Stimulated activated CD8-positive, alpha-beta memory T cell treated with anti-CD3 and anti-CD28 coated beads, Interleukin-7, amount 100 ng/mL, for 1 hour (primary cell): ENCODE data around the gene TSNAXIP1.
"Not testable (repeated sequence)": the region's sequence is repeated elsewhere in the genome, so short reads cannot be mapped to it uniquely, and the experiment has no call there.

Experiments used
- DNase-seq, 2 donors: peaks; one replicate each; pipeline ENCODE4 v3.0.0-alpha.2; 2020; ENCODE audit warnings: low read depth in 2 of 2

The TSNAXIP1 gene

GRCh38 chr16:67833415-67834241, 26.9 kb downstream of the TSNAXIP1 start:
- peak; percentile 84 to 86 for DNase-seq

DNA sequence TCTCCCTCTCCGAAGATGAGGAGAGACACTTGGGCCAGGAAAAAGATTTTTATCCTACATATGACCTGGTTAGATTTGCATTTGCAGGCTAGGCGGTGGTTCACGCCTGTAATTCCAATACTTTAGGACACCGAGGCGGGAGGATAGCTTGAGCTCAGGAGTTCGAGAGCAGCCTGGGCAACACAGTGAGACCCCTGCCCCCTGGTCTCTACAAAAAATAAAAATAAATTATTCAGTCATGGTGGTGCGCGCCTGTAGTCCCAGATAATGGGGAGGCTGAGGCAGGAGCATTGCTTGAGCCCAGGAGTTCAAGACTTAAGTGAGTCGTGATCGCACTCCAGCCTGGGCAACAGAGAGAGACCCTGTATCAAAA, 27.5 kb downstream of the TSNAXIP1 start:
- no peak for DNase-seq

GRCh38 chr16:67837190-67837589, 30.5 kb downstream of the TSNAXIP1 start:
- not testable (repeated sequence) for DNase-seq

DNA sequence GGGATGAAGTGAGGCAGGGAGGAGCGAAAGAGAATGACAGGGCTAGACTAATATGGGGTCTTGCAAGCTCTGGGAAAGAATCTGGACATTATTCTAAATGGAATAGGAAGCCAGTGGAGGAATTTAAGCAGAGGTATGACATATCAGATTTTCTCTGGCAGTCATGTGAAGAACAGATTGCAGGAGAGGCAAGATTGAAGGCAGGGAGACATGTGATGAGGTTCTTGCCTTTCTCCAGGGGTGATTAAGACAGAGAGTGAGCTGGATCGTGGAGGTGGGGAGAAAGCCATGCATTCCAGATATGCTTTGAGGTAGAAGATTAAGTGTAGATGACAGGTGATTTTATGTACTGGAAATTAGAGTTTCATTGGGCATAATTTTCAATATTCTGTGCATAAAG, 31.1 kb downstream of the TSNAXIP1 start:
- DNase-seq: no peak

- DNase-seq: no peak
These were observed 34.6 kb downstream of the TSNAXIP1 start for GRCh38 chr16:67841198-67841815.

DNA sequence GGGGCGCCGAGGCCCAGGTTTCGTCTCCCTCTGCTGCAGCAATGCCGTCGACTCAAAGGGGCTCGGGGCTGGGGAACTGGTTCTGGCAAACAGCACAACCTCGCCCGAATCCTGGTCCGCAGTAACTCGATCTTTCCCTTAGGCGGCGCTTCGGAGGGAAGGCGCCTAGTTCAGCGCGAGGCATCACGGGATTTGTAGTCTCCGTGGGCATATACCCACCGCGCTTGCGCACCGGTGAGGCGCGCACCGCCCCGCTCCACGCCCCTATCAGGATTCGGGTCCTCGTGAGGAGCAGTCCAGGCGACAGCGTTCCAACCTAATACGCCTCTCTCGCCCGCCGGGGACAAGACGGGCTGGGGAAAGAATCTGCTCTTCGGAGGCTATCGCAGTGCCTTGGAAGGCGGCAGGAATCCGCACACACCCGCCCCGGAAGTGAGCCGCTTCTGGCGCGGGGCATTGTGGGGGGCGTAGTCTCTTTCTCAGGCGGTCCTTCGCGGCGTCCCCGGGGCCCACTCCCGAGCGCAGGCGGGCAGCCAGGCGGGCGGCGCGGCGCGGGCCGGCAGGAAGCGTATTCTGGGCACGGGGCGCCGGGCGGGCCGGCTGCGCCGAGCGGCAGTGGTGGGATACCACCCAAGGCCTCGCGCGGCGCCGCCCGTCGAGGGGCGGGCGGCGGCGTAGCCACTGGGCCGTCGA, 35.3 kb downstream of the TSNAXIP1 start, which contains the start of gene THAP11:
THAP11 (plus strand) TSS at position 505 of the 693 bp plus-strand sequence. CDS start 235 bp downstream, outside the sequence.
- DNase-seq: peak; percentile 86 to 90

DNA sequence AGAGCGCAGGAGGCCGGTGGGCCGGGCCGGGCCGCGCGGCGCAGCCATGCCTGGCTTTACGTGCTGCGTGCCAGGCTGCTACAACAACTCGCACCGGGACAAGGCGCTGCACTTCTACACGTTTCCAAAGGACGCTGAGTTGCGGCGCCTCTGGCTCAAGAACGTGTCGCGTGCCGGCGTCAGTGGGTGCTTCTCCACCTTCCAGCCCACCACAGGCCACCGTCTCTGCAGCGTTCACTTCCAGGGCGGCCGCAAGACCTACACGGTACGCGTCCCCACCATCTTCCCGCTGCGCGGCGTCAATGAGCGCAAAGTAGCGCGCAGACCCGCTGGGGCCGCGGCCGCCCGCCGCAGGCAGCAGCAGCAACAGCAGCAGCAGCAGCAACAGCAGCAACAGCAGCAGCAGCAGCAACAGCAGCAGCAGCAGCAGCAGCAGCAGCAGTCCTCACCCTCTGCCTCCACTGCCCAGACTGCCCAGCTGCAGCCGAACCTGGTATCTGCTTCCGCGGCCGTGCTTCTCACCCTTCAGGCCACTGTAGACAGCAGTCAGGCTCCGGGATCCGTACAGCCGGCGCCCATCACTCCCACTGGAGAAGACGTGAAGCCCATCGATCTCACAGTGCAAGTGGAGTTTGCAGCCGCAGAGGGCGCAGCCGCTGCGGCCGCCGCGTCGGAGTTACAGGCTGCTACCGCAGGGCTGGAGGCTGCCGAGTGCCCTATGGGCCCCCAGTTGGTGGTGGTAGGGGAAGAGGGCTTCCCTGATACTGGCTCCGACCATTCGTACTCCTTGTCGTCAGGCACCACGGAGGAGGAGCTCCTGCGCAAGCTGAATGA, 36.0 kb downstream of the TSNAXIP1 start:
- peak; percentile 15 to 24 for DNase-seq

GRCh38 chr16:67843343-67843765, 36.7 kb downstream of the TSNAXIP1 start:
- DNase-seq: no peak

DNA sequence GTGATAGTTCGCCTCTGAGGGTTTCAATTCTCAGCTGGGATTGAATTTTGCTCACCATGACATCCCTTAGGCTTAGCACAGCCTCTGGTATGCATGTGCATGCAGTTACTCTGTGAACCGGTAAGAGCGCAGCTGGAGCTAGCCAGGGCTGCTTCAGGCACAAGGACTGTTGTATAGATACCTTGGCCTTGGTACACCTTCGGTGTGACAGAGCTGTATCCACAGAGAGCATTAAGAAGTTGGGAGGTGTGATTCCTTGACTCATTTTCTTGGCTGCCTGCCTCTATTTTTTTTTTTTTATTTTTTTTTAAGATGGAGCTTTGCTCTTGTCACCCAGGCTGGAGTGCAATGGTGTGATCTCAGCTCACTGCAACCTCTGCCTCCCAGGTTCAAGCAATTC, 37.8 kb downstream of the TSNAXIP1 start:
- no peak for DNase-seq

- DNase-seq: no peak
These were observed 38.8 kb downstream of the TSNAXIP1 start for GRCh38 chr16:67845291-67846062.

- no peak for DNase-seq
These were observed 39.3 kb downstream of the TSNAXIP1 start for GRCh38 chr16:67846063-67846319.

- peak; percentile 88 to 89 for DNase-seq
These were observed 39.8 kb downstream of the TSNAXIP1 start, which contains the start of gene NUTF2 for GRCh38 chr16:67846320-67847063. Gene NUTF2, plus strand, starts transcription at chr16:67846933. Its CDS starts 18,198 bp downstream, at chr16:67865131.

GRCh38 chr16:67847064-67847861, 40.6 kb downstream of the TSNAXIP1 start, which contains the start of gene CENPT:
Gene CENPT, minus strand, starts transcription at chr16:67847693. Its CDS starts 13,834 bp downstream, at chr16:67833859.
- no peak for DNase-seq

DNA sequence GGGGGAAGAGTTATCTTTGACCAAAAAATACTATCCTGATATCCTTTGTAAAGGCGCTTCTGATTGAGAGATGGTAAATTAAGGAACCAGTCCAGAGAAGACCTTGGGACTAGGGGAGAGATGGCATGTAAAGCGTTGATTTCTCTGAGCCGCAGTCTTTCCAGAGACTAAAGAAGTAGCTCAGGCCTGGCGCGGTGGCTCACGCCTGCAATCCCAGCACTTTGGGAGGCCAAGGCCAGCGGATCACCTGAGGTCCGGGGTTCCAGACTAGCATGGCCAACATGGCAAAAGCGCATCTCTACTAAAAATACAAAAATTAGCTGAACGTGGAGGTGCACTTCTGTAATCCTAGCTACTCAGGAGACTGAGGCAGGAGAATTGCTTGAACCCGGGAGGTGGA, 41.4 kb downstream of the TSNAXIP1 start:
- no peak for DNase-seq

- DNase-seq: no peak
These were observed 47.0 kb downstream of the TSNAXIP1 start for GRCh38 chr16:67853670-67854069.

DNA sequence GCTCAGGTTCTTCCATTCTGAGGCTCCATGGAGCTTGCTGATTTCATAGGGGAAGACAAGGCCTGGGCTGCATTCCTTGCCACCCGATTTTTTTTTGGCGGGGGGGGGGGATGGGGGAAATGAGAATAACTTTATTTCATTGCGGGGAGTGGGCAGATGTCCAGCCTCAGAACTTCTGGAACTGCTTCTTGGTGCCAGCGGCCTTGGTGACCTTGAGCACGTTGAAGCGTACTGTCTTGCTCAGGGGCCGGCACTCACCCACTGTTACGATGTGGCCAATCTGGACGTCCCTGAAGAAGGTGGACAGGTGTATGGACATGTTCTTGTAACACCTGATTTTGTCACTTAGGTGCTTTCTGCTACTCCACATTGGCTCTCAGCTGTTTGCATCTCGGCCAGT, 49.1 kb downstream of the TSNAXIP1 start:
- no peak for DNase-seq

GRCh38 chr16:67856927-67857546, 50.3 kb downstream of the TSNAXIP1 start:
- no peak for DNase-seq

DNA sequence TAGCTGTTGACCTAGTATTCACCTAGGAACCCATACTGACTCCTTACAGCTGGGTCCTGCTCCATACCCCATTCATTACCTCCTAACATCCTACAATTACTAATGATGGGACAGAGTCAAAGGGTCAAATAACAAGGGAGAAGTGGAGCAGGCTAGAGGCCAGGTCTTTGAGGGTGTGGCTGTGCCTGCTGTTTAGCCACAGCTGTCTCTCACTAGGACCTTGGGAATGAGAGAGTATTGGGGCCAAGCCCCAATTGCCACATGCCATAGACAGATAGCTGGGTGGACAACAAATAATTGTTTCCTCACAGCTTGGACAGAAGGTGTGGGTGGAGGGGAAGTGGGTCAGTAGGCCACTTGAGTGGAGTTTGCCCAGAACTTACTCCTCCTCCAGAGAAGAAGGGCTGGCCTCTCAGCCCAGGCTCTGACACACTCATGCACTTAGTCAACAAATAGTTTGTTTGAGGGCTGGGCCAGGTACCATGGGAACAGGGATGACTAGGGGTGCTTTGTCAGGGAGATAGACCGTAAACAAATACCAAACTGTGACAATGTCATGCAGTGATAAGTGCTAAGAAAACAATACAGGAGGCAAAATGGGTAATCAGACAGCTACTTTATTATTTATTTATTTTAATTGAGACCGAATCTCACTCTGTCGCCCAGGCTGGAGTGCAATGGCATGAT, 51.0 kb downstream of the TSNAXIP1 start:
- no peak for DNase-seq
